Measurements from ENCODE around the gene HAGH.
"Not testable (repeated sequence)": the region's sequence is repeated elsewhere in the genome, so short reads cannot be mapped to it uniquely, and the experiment has no call there.

The HAGH gene

GRCh38 chr16:1815461-1815860 is 11.2 kb downstream of the HAGH start:
- H3K4me3 ChIP-seq (ENCODE audit: low read depth in 1 of 5, low read length in 5 of 5), result no peak overlapping the region
- no peaks in the 10 kb centered on the region for H3K9me3 ChIP-seq (ENCODE audit: control insufficient read depth in 5 of 5, low read length in 5 of 5)
- H3K27ac ChIP-seq (ENCODE audit: low read depth, low read length), result no peak overlapping the region
- no peaks in the 10 kb centered on the region for H3K27me3 ChIP-seq (ENCODE audit: control insufficient read depth in 5 of 5, insufficient read depth in 4 of 5, low read length in 5 of 5)
- H3K4me1 ChIP-seq (ENCODE audit: control insufficient read depth in 5 of 5, insufficient read depth in 5 of 5, low read length in 5 of 5), result no peaks in the 10 kb centered on the region
- peaks cover 0 to 71% (median 58%) of the 10 kb centered on the region in 5 donors for H3K36me3 ChIP-seq (ENCODE audit: control insufficient read depth in 5 of 5, insufficient read depth in 5 of 5, low read length in 5 of 5)
- H3K9ac ChIP-seq (ENCODE audit: low read length in 5 of 5), result no peak overlapping the region

DNA sequence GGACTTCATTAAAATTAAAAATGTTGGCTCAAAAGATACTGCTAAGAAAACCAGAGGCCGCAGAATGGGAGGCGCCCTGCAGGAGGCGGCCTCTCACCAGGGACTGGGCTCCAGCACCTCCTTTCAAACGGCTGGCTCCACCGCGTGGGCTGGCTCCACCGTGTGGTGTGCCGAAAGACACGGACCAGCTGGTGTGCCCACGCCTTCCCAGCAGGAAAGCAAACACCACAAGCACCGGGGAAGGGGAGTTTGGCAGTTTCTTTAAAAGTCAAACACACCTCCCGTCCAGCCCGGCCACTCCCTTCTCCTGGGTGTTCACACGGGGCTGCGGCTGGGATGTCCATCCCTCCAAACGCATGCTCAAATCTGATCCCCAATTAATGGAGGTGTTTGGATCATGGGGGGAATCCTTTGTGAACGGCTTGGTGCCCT is 13.9 kb downstream of the HAGH start:
- no peaks in the 10 kb centered on the region for H3K9me3 ChIP-seq (ENCODE audit: control insufficient read depth in 5 of 5, low read length in 5 of 5)
- no peak overlapping the region for H3K9ac ChIP-seq (ENCODE audit: low read length in 5 of 5)
- peaks cover 0 to 68% (median 57%) of the 10 kb centered on the region in 5 donors for H3K36me3 ChIP-seq (ENCODE audit: control insufficient read depth in 5 of 5, insufficient read depth in 5 of 5, low read length in 5 of 5)
- no peak overlapping the region for H3K27ac ChIP-seq (ENCODE audit: low read depth, low read length)
- H3K27me3 ChIP-seq (ENCODE audit: control insufficient read depth in 5 of 5, insufficient read depth in 4 of 5, low read length in 5 of 5), result no peaks in the 10 kb centered on the region
- H3K4me3 ChIP-seq (ENCODE audit: low read depth in 1 of 5, low read length in 5 of 5), result no peak overlapping the region
- no peaks in the 10 kb centered on the region for H3K4me1 ChIP-seq (ENCODE audit: control insufficient read depth in 5 of 5, insufficient read depth in 5 of 5, low read length in 5 of 5)

DNA sequence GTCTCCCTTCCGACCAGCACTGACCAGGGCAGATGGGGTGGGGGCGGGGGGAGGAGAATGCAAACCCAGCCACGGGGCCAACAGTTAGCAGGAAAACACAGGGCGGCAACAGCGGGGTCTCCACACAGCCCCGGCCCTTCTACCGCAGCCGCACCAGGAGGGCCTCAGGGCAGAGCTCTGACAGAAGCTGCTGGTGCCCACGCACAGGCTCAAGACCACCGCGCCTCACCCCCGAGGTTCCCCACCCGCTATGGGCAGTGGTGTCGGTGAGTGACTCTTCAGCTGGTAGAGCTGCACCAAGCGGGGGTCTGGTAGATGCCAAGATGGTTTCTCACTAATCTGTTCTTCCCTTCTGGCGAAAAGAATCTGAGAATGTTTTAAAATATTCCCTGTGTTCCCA is 16.1 kb downstream of the HAGH start:
- Histone ChIP-seq H3K4me3 (ENCODE audit: low read depth in 1 of 5, low read length in 5 of 5) (no peak overlapping the region), H3K9ac (ENCODE audit: low read length in 5 of 5) (no peak overlapping the region), H3K4me1 (ENCODE audit: control insufficient read depth in 5 of 5, insufficient read depth in 5 of 5, low read length in 5 of 5) (no peaks in the 10 kb centered on the region), H3K36me3 (ENCODE audit: control insufficient read depth in 5 of 5, insufficient read depth in 5 of 5, low read length in 5 of 5) (peaks cover 0 to 62% (median 46%) of the 10 kb centered on the region in 5 donors), H3K27ac (ENCODE audit: low read depth, low read length) (no peak overlapping the region), H3K27me3 (ENCODE audit: control insufficient read depth in 5 of 5, insufficient read depth in 4 of 5, low read length in 5 of 5) (no peaks in the 10 kb centered on the region), H3K9me3 (ENCODE audit: control insufficient read depth in 5 of 5, low read length in 5 of 5) (no peaks in the 10 kb centered on the region)

DNA sequence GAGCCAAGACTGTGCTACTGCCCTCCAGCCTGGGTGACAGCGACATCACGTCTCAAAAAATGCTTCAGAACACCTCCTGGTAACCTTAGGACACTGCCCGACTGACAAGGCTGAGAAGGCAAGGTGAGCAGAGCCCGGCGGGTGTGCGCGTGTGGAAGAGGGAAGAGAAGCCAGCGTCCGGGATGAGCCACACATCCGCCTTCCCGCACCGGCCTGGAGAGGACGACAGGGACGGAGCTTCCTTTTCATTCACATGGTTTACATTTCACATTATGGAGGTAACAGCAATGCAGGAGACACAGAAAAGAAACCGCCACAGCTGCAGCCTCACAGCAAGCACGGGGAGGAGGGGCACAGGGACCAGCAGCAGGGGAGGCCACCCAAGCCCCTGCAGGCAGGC is 16.5 kb downstream of the HAGH start:
- Histone ChIP-seq H3K9me3 (ENCODE audit: control insufficient read depth in 5 of 5, low read length in 5 of 5) (no peaks in the 10 kb centered on the region), H3K27ac (ENCODE audit: low read depth, low read length) (no peak overlapping the region), H3K4me3 (ENCODE audit: low read depth in 1 of 5, low read length in 5 of 5) (no peak overlapping the region), H3K4me1 (ENCODE audit: control insufficient read depth in 5 of 5, insufficient read depth in 5 of 5, low read length in 5 of 5) (no peaks in the 10 kb centered on the region), H3K27me3 (ENCODE audit: control insufficient read depth in 5 of 5, insufficient read depth in 4 of 5, low read length in 5 of 5) (no peaks in the 10 kb centered on the region), H3K9ac (ENCODE audit: low read length in 5 of 5) (no peak overlapping the region), H3K36me3 (ENCODE audit: control insufficient read depth in 5 of 5, insufficient read depth in 5 of 5, low read length in 5 of 5) (peaks cover 0 to 59% (median 42%) of the 10 kb centered on the region in 5 donors)

- H3K36me3 ChIP-seq (ENCODE audit: control insufficient read depth in 5 of 5, insufficient read depth in 5 of 5, low read length in 5 of 5), result peaks cover 0 to 58% (median 41%) of the 10 kb centered on the region in 5 donors
- no peak overlapping the region for H3K9ac ChIP-seq (ENCODE audit: low read length in 5 of 5)
- no peak overlapping the region for H3K4me3 ChIP-seq (ENCODE audit: low read depth in 1 of 5, low read length in 5 of 5)
- no peaks in the 10 kb centered on the region for H3K27me3 ChIP-seq (ENCODE audit: control insufficient read depth in 5 of 5, insufficient read depth in 4 of 5, low read length in 5 of 5)
- H3K27ac ChIP-seq (ENCODE audit: low read depth, low read length), result no peak overlapping the region
- H3K4me1 ChIP-seq (ENCODE audit: control insufficient read depth in 5 of 5, insufficient read depth in 5 of 5, low read length in 5 of 5), result no peaks in the 10 kb centered on the region
- H3K9me3 ChIP-seq (ENCODE audit: control insufficient read depth in 5 of 5, low read length in 5 of 5), result no peaks in the 10 kb centered on the region
Observed at GRCh38 chr16:1809281-1809801, 17.3 kb downstream of the HAGH start.

GRCh38 chr16:1808691-1809090 is 17.9 kb downstream of the HAGH start:
- Histone ChIP-seq H3K9ac (ENCODE audit: low read length in 5 of 5) (no peak overlapping the region), H3K27ac (ENCODE audit: low read depth, low read length) (no peak overlapping the region), H3K9me3 (ENCODE audit: control insufficient read depth in 5 of 5, low read length in 5 of 5) (no peaks in the 10 kb centered on the region), H3K36me3 (ENCODE audit: control insufficient read depth in 5 of 5, insufficient read depth in 5 of 5, low read length in 5 of 5) (peaks cover 0 to 58% (median 36%) of the 10 kb centered on the region in 5 donors), H3K27me3 (ENCODE audit: control insufficient read depth in 5 of 5, insufficient read depth in 4 of 5, low read length in 5 of 5) (no peaks in the 10 kb centered on the region), H3K4me3 (ENCODE audit: low read depth in 1 of 5, low read length in 5 of 5) (no peak overlapping the region), H3K4me1 (ENCODE audit: control insufficient read depth in 5 of 5, insufficient read depth in 5 of 5, low read length in 5 of 5) (no peaks in the 10 kb centered on the region)

DNA sequence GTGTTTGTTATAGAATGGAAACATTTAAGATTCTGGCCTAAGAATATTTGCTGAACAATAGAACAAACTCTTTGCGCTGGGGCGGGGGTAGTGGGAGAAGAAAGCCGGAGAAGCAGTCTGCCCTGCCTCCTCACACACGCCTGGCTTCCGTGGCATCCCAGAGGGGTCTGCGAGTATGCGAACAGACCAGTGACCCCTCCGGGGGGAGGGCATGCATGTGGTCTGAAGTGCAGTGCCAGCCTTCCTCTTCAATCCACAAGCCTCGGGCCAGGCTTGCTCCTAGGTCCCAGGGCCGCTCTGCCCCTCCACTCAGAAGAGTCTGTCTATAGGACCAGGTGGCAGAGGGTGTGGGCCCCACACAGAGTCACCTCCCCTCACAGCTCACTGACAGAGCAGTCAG is 19.0 kb downstream of the HAGH start:
- Histone ChIP-seq H3K36me3 (ENCODE audit: control insufficient read depth in 5 of 5, insufficient read depth in 5 of 5, low read length in 5 of 5) (peaks cover 0 to 51% (median 36%) of the 10 kb centered on the region in 5 donors), H3K27me3 (ENCODE audit: control insufficient read depth in 5 of 5, insufficient read depth in 4 of 5, low read length in 5 of 5) (no peaks in the 10 kb centered on the region), H3K9ac (ENCODE audit: low read length in 5 of 5) (no peak overlapping the region), H3K27ac (ENCODE audit: low read depth, low read length) (no peak overlapping the region), H3K4me3 (ENCODE audit: low read depth in 1 of 5, low read length in 5 of 5) (no peak overlapping the region), H3K9me3 (ENCODE audit: control insufficient read depth in 5 of 5, low read length in 5 of 5) (no peaks in the 10 kb centered on the region), H3K4me1 (ENCODE audit: control insufficient read depth in 5 of 5, insufficient read depth in 5 of 5, low read length in 5 of 5) (no peaks in the 10 kb centered on the region)

- Histone ChIP-seq H3K9me3 (ENCODE audit: control insufficient read depth in 5 of 5, low read length in 5 of 5) (peaks cover 0 to 5% (median 4%) of the 10 kb centered on the region in 5 donors), H3K9ac (ENCODE audit: low read length in 5 of 5) (no peak overlapping the region), H3K27me3 (ENCODE audit: control insufficient read depth in 5 of 5, insufficient read depth in 4 of 5, low read length in 5 of 5) (no peaks in the 10 kb centered on the region), H3K4me3 (ENCODE audit: low read depth in 1 of 5, low read length in 5 of 5) (no peak overlapping the region), H3K36me3 (ENCODE audit: control insufficient read depth in 5 of 5, insufficient read depth in 5 of 5, low read length in 5 of 5) (peaks cover 0 to 9% (median 2%) of the 10 kb centered on the region in 5 donors), H3K27ac (ENCODE audit: low read depth, low read length) (no peak overlapping the region), H3K4me1 (ENCODE audit: control insufficient read depth in 5 of 5, insufficient read depth in 5 of 5, low read length in 5 of 5) (no peaks in the 10 kb centered on the region)
Observed at GRCh38 chr16:1800701-1801100, 25.9 kb downstream of the HAGH start.

DNA sequence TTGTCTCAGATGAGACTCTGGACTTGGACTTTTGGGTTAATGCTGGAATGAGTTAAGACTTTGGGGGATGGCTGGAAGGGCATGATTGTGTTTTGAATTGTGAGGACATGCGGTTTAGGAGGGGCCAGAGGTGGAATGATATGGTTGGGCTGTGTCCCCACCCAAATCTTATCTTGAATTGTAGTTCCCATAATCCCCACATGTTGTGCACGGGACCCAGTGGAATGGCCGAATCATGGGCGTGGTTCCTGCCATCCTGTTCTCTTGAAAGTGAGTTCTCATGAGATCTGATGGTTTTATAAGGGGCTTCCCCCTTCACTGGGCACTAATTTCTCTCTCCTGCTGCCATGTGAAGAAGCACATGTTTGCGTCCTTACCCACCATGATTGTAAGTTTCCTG is 27.4 kb downstream of the HAGH start:
- H3K27ac ChIP-seq (ENCODE audit: low read depth, low read length); H3K4me1 ChIP-seq (ENCODE audit: control insufficient read depth in 5 of 5, insufficient read depth in 5 of 5, low read length in 5 of 5); H3K36me3 ChIP-seq (ENCODE audit: control insufficient read depth in 5 of 5, insufficient read depth in 5 of 5, low read length in 5 of 5); H3K27me3 ChIP-seq (ENCODE audit: control insufficient read depth in 5 of 5, insufficient read depth in 4 of 5, low read length in 5 of 5); H3K9me3 ChIP-seq (ENCODE audit: control insufficient read depth in 5 of 5, low read length in 5 of 5); H3K9ac ChIP-seq (ENCODE audit: low read length in 5 of 5); H3K4me3 ChIP-seq (ENCODE audit: low read depth in 1 of 5, low read length in 5 of 5): not testable (repeated sequence)

- Histone ChIP-seq H3K9ac (ENCODE audit: low read length in 5 of 5) (no peak overlapping the region), H3K4me1 (ENCODE audit: control insufficient read depth in 5 of 5, insufficient read depth in 5 of 5, low read length in 5 of 5) (no peaks in the 10 kb centered on the region), H3K27ac (ENCODE audit: low read depth, low read length) (no peak overlapping the region), H3K9me3 (ENCODE audit: control insufficient read depth in 5 of 5, low read length in 5 of 5) (peaks cover 0 to 5% (median 4%) of the 10 kb centered on the region in 5 donors), H3K36me3 (ENCODE audit: control insufficient read depth in 5 of 5, insufficient read depth in 5 of 5, low read length in 5 of 5) (peaks cover 0 to 18% (median 8%) of the 10 kb centered on the region in 5 donors), H3K4me3 (ENCODE audit: low read depth in 1 of 5, low read length in 5 of 5) (no peak overlapping the region), H3K27me3 (ENCODE audit: control insufficient read depth in 5 of 5, insufficient read depth in 4 of 5, low read length in 5 of 5) (no peaks in the 10 kb centered on the region)
Observed at GRCh38 chr16:1794908-1795666, 31.5 kb downstream of the HAGH start.

Data from subcutaneous abdominal adipose tissue (tissue), 5 donors.